ENCODE measurements around the gene AP1G1.

DNA sequence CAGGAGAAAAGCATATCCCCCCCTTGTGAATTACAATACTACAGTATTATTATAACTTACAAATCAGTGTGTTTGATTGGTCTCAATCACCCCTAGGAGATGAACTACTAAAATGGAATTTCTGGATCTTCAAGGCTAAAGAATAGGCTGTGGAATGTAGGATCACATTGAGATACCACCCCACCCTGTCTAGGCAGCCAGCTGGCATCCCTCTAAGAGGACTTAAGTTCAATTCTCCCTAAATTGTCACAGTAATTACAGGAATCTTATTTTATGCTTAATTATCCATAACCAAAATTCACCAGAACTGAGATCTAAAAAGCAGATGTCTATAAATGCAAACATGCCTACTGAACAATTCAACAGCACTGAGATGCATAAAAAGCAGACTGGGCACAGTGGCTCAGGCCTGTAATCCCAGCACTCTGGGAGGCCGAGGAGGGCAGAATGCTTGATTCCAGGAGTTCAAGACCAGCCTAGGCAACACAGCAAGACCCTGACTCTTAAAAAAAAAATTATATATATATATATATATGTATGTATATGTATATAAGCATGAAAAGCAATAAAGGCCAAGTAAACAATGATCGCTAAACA is 12.0 kb downstream of the AP1G1 start:
- TF ChIP-seq, protein P1, sequence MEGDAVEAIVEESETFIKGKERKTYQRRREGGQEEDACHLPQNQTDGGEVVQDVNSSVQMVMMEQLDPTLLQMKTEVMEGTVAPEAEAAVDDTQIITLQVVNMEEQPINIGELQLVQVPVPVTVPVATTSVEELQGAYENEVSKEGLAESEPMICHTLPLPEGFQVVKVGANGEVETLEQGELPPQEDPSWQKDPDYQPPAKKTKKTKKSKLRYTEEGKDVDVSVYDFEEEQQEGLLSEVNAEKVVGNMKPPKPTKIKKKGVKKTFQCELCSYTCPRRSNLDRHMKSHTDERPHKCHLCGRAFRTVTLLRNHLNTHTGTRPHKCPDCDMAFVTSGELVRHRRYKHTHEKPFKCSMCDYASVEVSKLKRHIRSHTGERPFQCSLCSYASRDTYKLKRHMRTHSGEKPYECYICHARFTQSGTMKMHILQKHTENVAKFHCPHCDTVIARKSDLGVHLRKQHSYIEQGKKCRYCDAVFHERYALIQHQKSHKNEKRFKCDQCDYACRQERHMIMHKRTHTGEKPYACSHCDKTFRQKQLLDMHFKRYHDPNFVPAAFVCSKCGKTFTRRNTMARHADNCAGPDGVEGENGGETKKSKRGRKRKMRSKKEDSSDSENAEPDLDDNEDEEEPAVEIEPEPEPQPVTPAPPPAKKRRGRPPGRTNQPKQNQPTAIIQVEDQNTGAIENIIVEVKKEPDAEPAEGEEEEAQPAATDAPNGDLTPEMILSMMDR (conservative IDR thresholded peaks at IDR 0.05; ENCODE audit: low read depth, low read length): no peak
- TF ChIP-seq EZH2phosphoT487 (IDR thresholded peaks at IDR 0.05; ENCODE audit: borderline replicate concordance, low read length): no peak

Measured in PC-3 (cell line).